ENCODE results near the gene RAD51B.

Gene RAD51B

DNA sequence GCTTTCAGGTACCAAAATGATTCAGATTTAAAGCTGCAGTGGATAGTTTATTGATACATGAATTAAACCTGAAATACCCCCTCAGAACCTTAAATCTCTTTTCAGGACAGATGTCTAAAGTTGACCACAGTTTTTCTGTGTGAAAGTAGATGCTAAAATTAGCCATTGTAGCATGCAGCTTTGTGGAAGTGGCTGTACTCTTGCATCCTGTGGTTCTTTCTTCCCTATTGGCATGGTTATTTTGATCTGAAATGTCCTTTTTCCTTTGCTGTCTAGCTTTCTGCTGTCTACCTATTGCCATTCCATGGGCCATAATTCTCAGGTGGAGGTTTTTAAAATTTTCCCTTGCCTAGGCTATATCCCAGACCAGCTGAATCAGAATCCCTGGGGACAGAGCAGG is 517.7 kb downstream of the RAD51B start:
- TF ChIP-seq, protein P1, sequence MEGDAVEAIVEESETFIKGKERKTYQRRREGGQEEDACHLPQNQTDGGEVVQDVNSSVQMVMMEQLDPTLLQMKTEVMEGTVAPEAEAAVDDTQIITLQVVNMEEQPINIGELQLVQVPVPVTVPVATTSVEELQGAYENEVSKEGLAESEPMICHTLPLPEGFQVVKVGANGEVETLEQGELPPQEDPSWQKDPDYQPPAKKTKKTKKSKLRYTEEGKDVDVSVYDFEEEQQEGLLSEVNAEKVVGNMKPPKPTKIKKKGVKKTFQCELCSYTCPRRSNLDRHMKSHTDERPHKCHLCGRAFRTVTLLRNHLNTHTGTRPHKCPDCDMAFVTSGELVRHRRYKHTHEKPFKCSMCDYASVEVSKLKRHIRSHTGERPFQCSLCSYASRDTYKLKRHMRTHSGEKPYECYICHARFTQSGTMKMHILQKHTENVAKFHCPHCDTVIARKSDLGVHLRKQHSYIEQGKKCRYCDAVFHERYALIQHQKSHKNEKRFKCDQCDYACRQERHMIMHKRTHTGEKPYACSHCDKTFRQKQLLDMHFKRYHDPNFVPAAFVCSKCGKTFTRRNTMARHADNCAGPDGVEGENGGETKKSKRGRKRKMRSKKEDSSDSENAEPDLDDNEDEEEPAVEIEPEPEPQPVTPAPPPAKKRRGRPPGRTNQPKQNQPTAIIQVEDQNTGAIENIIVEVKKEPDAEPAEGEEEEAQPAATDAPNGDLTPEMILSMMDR (IDR thresholded peaks at IDR 0.05; ENCODE audit: insufficient read depth, missing control alignments) = no peak
- no peak for FAIRE-seq
- no peak for DNase-seq (ENCODE audit: insufficient read length, low spot score)

GRCh38 chr14:68340262-68340661 is 520.7 kb downstream of the RAD51B start:
- DNase-seq (ENCODE audit: insufficient read length, low spot score) = no peak
- TF ChIP-seq, protein P1 (IDR thresholded peaks at IDR 0.05; ENCODE audit: insufficient read depth, missing control alignments) = no peak
- FAIRE-seq = no peak

GRCh38 chr14:68341411-68342212 is 522.0 kb downstream of the RAD51B start:
- FAIRE-seq = no peak
- TF ChIP-seq, protein P1 (IDR thresholded peaks at IDR 0.05; ENCODE audit: insufficient read depth, missing control alignments) = no peak
- DNase-seq (ENCODE audit: insufficient read length, low spot score) = no peak

- TF ChIP-seq, protein P1 (IDR thresholded peaks at IDR 0.05; ENCODE audit: insufficient read depth, missing control alignments) = no peak
- DNase-seq (ENCODE audit: insufficient read length, low spot score) (no peak), FAIRE-seq (no peak)
These were observed 522.7 kb downstream of the RAD51B start for GRCh38 chr14:68342216-68342763.

- DNase-seq (ENCODE audit: insufficient read length, low spot score) (no peak), FAIRE-seq (no peak)
- TF ChIP-seq, protein P1 (IDR thresholded peaks at IDR 0.05; ENCODE audit: insufficient read depth, missing control alignments) = no peak
These were observed 524.0 kb downstream of the RAD51B start for GRCh38 chr14:68343534-68344118.

DNA sequence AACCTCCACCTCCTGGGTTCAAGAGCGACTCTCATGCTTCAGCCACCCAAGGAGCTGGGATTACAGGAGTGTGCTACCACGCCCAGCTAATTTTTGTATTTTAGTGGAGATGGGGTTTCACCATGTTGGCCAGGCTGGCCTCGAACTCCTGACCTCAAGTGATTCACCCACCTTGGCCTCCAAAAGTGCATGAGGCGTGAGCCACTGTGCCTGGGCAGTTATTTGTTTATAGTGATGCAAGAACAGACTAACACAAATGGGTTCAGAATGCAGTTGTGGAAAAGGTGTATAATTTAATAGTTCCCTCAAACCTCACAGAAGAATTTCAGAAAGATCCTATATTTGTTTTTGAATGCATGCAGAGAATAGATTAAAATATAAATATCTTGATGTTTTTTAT is 526.2 kb downstream of the RAD51B start:
- TF ChIP-seq, protein P1 (IDR thresholded peaks at IDR 0.05; ENCODE audit: insufficient read depth, missing control alignments) = no peak
- no peak for FAIRE-seq
- DNase-seq (ENCODE audit: insufficient read length, low spot score) = no peak
